Lower leg skin (tissue), 3 donors: ENCODE results near the gene NUF2.

Source experiments
- POLR2A ChIP-seq, 2 donors: fragments of 450-650 bp; IDR thresholded peaks; one replicate each; pipeline ENCODE4 v1.6.1; 2016 to 2017; ENCODE audit warnings: antibody characterized with exemption in 2 of 2, mild to moderate bottlenecking in 1 of 2, moderate library complexity in 1 of 2
- TF ChIP-seq, protein P1 (sequence below), 3 donors: fragments of 450-650 bp; IDR thresholded peaks; one replicate each; pipeline ENCODE4 v1.5.1; 2016; ENCODE audit warnings: antibody characterized with exemption in 3 of 3, mild to moderate bottlenecking in 3 of 3, moderate library complexity in 2 of 3

DNA sequence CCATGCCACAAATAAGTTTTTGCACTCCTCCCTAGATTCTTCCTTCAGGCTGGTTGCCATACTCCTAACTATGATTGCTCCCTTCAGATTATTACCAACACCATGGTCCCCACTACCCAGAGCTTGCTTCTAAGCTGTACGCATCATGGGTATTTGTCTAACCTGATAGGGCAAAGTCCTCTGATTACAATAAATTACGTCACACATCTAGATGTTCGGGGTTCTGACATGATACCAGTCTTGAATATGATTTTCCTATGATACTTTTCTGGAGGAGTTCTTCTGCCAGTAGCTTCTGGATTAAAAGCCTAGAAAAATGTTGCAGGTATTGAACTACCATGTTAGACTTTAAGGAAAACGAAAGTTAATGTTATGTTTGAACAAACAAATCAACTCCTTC, 67.2 kb downstream of the NUF2 start:
- TF ChIP-seq, protein P1, sequence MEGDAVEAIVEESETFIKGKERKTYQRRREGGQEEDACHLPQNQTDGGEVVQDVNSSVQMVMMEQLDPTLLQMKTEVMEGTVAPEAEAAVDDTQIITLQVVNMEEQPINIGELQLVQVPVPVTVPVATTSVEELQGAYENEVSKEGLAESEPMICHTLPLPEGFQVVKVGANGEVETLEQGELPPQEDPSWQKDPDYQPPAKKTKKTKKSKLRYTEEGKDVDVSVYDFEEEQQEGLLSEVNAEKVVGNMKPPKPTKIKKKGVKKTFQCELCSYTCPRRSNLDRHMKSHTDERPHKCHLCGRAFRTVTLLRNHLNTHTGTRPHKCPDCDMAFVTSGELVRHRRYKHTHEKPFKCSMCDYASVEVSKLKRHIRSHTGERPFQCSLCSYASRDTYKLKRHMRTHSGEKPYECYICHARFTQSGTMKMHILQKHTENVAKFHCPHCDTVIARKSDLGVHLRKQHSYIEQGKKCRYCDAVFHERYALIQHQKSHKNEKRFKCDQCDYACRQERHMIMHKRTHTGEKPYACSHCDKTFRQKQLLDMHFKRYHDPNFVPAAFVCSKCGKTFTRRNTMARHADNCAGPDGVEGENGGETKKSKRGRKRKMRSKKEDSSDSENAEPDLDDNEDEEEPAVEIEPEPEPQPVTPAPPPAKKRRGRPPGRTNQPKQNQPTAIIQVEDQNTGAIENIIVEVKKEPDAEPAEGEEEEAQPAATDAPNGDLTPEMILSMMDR (IDR thresholded peaks at IDR 0.05) = no peak
- no peak for TF ChIP-seq POLR2A (IDR thresholded peaks at IDR 0.05)
